AG09319 (cell line): Measurements from ENCODE around the gene EFHD2.
"Not testable (repeated sequence)": the region's sequence is repeated elsewhere in the genome, so short reads cannot be mapped to it uniquely, and the experiment has no call there.

Source experiments
- DNase-seq: peaks from one replicate; pipeline ENCODE4 v3.0.0-alpha.2; 2010; ENCODE audit warnings: low read depth; ENCODE audit errors: extremely low read depth
- TF ChIP-seq, protein P1 (sequence below): IDR thresholded peaks from 2 replicates; pipeline ENCODE4 v1.5.1; 2011; ENCODE audit warnings: low read depth, mild to moderate bottlenecking, inconsistent platforms, low read length, moderate library complexity

The EFHD2 gene

GRCh38 chr1:15469361-15469760 lies 59.7 kb downstream of the EFHD2 start:
- DNase-seq, result no peak
- TF ChIP-seq, protein P1, sequence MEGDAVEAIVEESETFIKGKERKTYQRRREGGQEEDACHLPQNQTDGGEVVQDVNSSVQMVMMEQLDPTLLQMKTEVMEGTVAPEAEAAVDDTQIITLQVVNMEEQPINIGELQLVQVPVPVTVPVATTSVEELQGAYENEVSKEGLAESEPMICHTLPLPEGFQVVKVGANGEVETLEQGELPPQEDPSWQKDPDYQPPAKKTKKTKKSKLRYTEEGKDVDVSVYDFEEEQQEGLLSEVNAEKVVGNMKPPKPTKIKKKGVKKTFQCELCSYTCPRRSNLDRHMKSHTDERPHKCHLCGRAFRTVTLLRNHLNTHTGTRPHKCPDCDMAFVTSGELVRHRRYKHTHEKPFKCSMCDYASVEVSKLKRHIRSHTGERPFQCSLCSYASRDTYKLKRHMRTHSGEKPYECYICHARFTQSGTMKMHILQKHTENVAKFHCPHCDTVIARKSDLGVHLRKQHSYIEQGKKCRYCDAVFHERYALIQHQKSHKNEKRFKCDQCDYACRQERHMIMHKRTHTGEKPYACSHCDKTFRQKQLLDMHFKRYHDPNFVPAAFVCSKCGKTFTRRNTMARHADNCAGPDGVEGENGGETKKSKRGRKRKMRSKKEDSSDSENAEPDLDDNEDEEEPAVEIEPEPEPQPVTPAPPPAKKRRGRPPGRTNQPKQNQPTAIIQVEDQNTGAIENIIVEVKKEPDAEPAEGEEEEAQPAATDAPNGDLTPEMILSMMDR, result no peak

DNA sequence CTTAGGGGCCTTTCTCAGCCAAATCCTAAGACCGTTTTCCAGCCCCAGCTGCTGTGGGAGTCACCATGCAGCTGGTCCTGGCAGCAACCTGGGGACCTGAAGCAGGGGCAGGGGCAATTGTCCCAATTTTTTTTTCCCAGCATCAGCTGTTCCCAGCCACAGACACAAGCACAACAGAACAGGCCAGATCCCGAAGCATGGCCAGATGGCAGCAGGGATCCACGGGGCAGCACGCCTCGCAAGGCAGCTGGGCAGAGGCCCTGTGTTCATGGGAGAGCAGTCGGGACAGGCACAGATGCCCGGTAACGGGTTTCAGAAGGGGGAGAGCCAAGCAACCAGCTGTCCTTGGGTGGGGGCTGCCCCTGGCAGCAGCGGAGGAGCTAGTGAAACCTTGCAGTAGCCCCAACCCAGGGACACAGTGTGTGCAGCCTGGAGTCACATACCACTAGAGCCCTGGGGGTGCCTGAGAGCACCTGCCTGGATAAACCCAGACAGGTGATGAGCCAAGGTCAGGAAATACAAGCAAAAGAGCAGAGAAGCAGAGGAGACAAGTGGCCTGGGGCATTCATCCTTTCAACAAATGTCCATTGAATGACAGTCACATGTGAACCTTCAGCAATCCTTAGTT lies 60.2 kb downstream of the EFHD2 start:
- DNase-seq, result not testable (repeated sequence)

- DNase-seq, result not testable (repeated sequence)
These were observed 61.4 kb downstream of the EFHD2 start for GRCh38 chr1:15471067-15471466.

GRCh38 chr1:15471723-15472122 lies 62.0 kb downstream of the EFHD2 start:
- not testable (repeated sequence) for DNase-seq

GRCh38 chr1:15472587-15472986 lies 62.9 kb downstream of the EFHD2 start:
- TF ChIP-seq, protein P1, result no peak
- DNase-seq, result no peak

DNA sequence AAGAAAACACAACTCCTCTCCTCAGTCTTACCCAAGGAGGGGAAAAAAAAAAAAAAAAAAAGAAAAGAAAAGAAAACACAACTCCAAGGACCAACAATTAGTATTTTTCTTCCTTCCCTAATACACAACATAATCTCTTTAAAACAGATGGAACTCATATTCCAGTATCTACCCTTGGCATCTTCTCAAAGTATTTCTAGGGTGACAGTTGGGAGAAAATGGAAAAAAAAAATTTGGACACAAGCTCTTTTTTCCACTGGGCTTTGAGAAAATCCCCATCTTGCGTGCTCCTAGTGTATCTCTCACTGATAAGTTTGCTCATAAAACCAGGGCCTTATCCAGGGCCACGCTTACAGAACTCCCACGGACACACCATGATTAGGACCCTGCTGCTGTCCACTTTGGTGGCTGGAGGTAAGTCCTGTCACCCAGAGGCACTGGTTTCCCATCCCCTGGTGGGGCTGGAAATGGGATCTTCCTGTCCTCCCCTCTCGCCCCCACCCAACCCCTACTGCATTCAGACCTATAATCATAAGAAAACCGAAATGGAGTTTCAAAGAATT lies 66.1 kb downstream of the EFHD2 start, which contains the start of gene CELA2B:
CELA2B (plus strand) TSS at position 353 of the 563 bp plus-strand sequence; CDS start at position 375, 22 bp downstream.
- TF ChIP-seq, protein P1, result no peak
- DNase-seq, result no peak

GRCh38 chr1:15476927-15477326 lies 67.2 kb downstream of the EFHD2 start:
- TF ChIP-seq, protein P1, result no peak
- no peak for DNase-seq

GRCh38 chr1:15477646-15478212 lies 68.0 kb downstream of the EFHD2 start:
- TF ChIP-seq, protein P1, result no peak
- DNase-seq, result no peak
